GM12891 (cell line): Measurements from ENCODE around the gene FAM200C.

Experiments
- DNase-seq: peaks from one replicate; pipeline ENCODE4 v3.0.0; 2011; ENCODE audit warnings: low spot score; ENCODE audit not compliant: insufficient read length
- FAIRE-seq: peaks from 2 replicates; lab custom pipeline; 2011; peaks lifted over from hg19 to GRCh38; lab: Jason Lieb, UNC
- PAX5 ChIP-seq: IDR thresholded peaks from 2 replicates; pipeline ENCODE4 v1.6.1; 2011; ENCODE audit warnings: low read length, moderate library complexity, mild to moderate bottlenecking; ENCODE audit not compliant: insufficient read depth, severe bottlenecking
- POLR2A ChIP-seq: IDR thresholded peaks from 2 replicates; pipeline ENCODE4 v1.6.1; 2011; ENCODE audit warnings: low read depth, low read length, control low read depth
- POLR2AphosphoS5 ChIP-seq: IDR thresholded peaks from 2 replicates; pipeline ENCODE4 v1.6.1; 2011; ENCODE audit warnings: low read depth, low read length, control low read depth
- POU2F2 ChIP-seq: IDR thresholded peaks from 2 replicates; pipeline ENCODE4 v1.6.1; 2011; ENCODE audit warnings: low read depth, mild to moderate bottlenecking, control low read depth, low read length, moderate library complexity
- SPI1 ChIP-seq: IDR thresholded peaks from 2 replicates; pipeline ENCODE4 v1.6.1; 2011; ENCODE audit warnings: low read depth, low read length, control low read depth
- TAF1 ChIP-seq: IDR thresholded peaks from 2 replicates; pipeline ENCODE4 v1.6.1; 2011; ENCODE audit warnings: low read depth, low read length, control low read depth

Gene FAM200C

GRCh38 chr5:160348080-160348479, 51.8 kb downstream of the FAM200C start:
- FAIRE-seq: no peak
- TF ChIP-seq POLR2AphosphoS5 (no peak), POLR2A (no peak), TAF1 (no peak), SPI1 (no peak), POU2F2 (no peak), PAX5 (no peak)
- DNase-seq: no peak

- no peak for DNase-seq
- FAIRE-seq: no peak
- TF ChIP-seq POLR2AphosphoS5 (no peak), SPI1 (no peak), POLR2A (no peak), TAF1 (no peak), PAX5 (no peak), POU2F2 (no peak)
These were observed 52.4 kb downstream of the FAM200C start for GRCh38 chr5:160347448-160347847.
